HG02798 (cell line): ENCODE results near the gene PML.

Experiments used
- ATAC-seq: cut with Tn5 transposase; IDR thresholded peaks from one replicate; pipeline ENCODE4 v1.9.1; 2021; ENCODE audit warnings: mild to moderate bottlenecking; ENCODE audit not compliant: unreplicated experiment, poor library complexity

The PML gene

GRCh38 chr15:73994413-73994883 is at the start of gene PML:
TSS of gene PML (plus strand) at chr15:73994716. CDS start at chr15:73994813, 97 bp downstream.
- ATAC-seq, result peak; percentile 76

DNA sequence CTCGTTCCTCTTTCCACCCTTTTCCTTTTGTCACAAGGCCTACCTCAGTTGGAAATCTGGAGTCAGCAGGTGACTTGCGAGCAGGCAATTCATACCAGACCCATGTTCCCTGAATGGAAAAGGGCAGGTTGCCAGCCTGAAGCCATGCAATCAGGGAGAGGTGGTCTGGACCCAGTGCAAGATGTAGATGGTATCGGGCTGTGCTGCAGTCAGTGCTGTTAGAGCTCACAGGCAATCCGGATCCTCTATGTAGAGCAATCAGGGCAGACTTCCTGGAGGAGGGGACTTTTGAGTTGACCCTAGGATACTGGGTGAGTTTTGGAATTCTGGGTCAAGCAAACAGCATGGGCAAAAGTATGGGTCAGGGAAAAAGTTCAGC is 49.4 kb upstream of the PML start:
- no peak for ATAC-seq

- ATAC-seq, result no peak
Measured at GRCh38 chr15:73946046-73946721, 48.3 kb upstream of the PML start.

- no peak for ATAC-seq
Measured at GRCh38 chr15:73946795-73947370, 47.6 kb upstream of the PML start.

DNA sequence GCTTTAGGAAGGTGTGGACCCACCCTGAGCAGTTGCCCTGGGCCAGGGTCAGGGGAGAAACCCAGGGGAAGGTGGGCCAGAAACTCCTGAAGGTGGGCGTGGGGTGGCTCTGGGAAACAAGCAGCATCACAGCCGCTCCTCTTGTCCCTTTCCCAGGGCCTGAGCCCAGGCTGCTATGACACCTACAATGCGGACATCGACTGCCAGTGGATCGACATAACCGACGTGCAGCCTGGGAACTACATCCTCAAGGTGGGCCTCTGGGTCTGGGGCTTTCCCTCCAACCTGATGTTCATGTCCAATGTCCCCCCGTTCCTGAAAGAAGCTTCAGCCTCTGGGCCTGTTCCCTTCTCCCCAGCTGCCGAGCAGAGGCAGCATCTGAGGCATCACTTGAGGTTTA is 46.9 kb upstream of the PML start:
- no peak for ATAC-seq

DNA sequence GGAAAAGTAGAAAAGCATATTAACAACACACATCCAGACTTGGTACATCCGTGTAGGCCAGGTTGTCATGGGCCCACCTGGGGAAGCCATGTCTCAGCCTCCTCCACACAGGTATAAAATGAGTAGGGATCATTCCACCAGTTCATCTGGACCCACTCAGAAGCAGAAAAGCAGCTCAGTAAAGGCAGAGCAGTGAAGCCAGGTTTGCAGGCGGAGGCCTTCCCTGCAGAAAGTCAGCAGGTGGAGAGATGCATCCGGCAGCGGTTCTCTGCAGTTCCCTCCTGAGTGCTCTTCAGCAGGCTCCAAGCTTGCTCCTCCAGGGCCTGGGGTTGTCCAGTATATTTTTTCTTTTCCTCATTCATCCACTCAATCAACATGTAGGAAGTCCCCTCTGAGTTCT is 46.1 kb upstream of the PML start:
- ATAC-seq, result no peak

- no peak for ATAC-seq
Measured at GRCh38 chr15:73948982-73949381, 45.5 kb upstream of the PML start.

DNA sequence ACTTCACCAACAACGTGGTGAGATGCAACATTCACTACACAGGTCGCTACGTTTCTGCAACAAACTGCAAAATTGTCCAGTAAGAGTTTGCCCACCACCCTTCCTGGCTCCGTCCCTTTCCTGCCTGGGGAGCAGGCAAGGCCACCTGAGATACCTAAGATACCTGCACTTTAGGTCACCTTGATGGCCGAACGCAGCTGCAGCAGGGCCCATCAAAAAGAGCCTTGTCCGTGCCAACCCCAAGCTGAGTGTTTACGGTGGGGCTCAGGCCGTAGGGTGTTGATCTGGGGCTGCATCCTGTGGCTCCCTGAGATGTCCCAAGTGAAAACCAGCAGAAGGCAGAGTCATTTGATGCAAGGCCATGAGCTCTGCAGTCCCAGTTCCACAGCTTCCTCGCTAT is 45.0 kb upstream of the PML start:
- ATAC-seq, result no peak

GRCh38 chr15:73950479-73950830 is 44.1 kb upstream of the PML start:
- ATAC-seq, result no peak

DNA sequence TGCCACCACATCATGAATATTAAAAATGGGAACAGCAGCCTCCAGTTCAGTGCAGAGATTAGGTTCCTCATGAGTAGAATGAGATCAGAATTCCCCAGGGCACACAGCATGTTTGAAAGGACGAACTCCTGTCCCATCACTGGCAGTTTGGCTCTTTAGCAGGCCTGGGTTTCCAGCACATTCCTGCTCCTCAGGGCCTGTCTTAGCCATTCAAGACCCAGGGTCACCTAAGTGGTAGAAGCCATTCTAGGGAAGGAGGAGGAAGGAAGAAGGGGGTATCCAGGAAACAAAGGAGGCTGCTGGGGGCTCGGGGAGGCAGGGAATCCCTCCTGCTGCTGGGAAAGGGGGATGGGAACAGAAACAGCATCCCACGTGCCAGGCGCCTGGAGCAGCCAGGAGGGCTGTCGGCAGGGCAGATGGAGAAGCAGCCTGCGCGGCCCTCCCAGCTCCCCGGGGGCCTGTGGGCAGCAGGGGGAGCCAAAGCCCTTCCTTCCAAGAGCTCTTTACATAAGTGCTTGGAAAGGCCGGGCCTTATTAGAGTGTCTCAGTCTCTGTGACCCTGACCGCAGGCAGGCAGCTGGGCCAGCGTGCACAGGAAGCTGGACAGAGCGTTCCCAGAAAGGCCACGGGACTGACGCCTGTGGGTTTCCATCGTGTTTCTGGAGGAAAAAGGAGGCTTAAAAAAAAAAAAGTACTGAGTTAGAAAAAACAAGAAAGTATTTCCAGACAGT is 43.5 kb upstream of the PML start:
- peak; percentile 61 for ATAC-seq

GRCh38 chr15:73951601-73952000 is 42.9 kb upstream of the PML start:
- no peak for ATAC-seq

DNA sequence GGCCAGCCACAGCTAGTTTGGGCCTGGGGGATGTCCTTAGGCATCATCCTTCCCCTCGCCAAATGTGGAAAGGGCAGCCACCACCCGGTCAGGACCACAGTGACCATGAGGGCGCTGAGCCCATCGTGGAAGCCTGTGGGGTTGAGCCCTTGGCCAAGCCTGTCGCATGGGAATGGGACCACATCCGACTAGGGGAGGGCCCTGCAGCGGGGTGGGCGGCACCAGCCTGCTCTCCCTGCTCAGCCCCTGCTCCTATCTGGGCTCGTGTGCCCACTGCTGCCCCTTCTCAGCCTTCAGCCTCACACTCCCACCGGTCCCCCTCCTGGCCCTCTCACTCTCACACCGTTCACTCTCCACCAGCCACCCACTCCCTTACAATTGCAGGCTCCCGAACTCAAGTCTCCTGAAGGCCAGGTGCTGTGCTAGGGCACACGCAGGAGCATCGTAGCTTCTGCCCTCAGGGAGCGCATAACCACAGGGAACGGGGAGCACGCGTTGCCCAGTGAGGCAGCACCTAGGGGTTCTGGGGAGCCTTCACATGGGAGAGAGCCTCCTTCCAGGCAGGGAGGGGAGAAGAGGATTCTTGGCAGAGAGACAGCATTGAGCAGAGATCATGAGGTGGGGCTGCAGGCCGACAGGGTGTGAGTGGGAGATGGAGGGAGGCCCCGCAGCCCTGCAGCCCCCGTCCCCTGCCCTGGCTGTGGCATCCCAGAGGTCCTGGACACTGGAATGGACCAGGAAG is 42.2 kb upstream of the PML start:
- no peak for ATAC-seq

- ATAC-seq, result no peak
Measured at GRCh38 chr15:73952913-73953750, 41.4 kb upstream of the PML start.

GRCh38 chr15:73954188-73955145 is 40.0 kb upstream of the PML start:
- ATAC-seq, result no peak

GRCh38 chr15:73955326-73955725 is 39.2 kb upstream of the PML start:
- no peak for ATAC-seq

GRCh38 chr15:73955861-73956742 is 38.4 kb upstream of the PML start:
- ATAC-seq, result no peak

GRCh38 chr15:73956743-73957135 is 37.8 kb upstream of the PML start:
- no peak for ATAC-seq

DNA sequence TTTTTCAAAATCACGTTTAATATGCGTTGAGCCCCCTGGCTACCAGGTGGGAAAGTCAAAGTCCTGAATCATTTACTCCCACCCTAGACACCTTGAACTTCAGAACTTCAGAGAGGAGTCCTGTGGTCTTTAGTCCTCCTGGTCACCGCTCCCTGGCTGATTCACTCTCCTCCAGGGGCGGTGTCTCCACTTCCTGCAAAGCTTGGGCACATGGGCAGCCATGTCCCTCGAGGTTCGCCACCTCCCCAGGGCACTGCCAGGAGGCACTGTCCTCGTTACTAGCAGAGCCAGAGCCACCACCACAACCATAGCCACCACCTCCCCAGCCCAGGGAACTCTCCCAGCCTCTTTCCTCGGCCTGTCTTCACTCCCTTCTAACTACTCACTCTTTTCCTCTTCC is 37.2 kb upstream of the PML start:
- ATAC-seq, result no peak
